ENCODE measurements around the gene SEMA3F. TPM values are rescaled to one million over a fixed set of nuclear protein-coding genes. Genes with fewer than 3 reads are reported as not detected.

SEMA3F gene
- total RNA-seq, 6 donors from 2014 or later = 4.2 to 76.0 (median 27.5) TPM

GRCh38 chr3:50130436-50130835, 24.7 kb upstream of the SEMA3F start:
- no peak overlapping the region for H3K4me3 ChIP-seq
- no peaks in the 10 kb centered on the region for H3K36me3 ChIP-seq
- H3K9me3 ChIP-seq = no peaks in the 10 kb centered on the region
- peaks cover 10 to 21% (median 14%) of the 10 kb centered on the region in 4 donors for H3K4me1 ChIP-seq
- WGBS, 2 donors = 94% methylated on average over 2 of the region's 2 CpGs; no CpG with 5 or more reads in 1 of the 2 donors
- H3K27me3 ChIP-seq = no peaks in the 10 kb centered on the region
- DNase-seq = no peak
- no peak overlapping the region for H3K27ac ChIP-seq
- no peak for TF ChIP-seq EP300 (IDR thresholded peaks at IDR 0.05)
- no peak for TF ChIP-seq POLR2AphosphoS5 (IDR thresholded peaks at IDR 0.05)
- TF ChIP-seq POLR2A (IDR thresholded peaks at IDR 0.05) = no peak
- TF ChIP-seq CTCF (IDR thresholded peaks at IDR 0.05) = no peak
- ATAC-seq (ENCODE audit: low FRiP score in 2 of 2) = no peak

- Histone ChIP-seq H3K36me3 (no peaks in the 10 kb centered on the region), H3K4me1 (no peaks in the 10 kb centered on the region), H3K27me3 (no peaks in the 10 kb centered on the region), H3K9me3 (no peaks in the 10 kb centered on the region), H3K27ac (no peak overlapping the region), H3K4me3 (no peak overlapping the region)
- 75 to 79% methylated on average over 5 of the region's 6 CpGs for WGBS, 2 donors
- TF ChIP-seq EP300 (IDR thresholded peaks at IDR 0.05) = no peak
- TF ChIP-seq POLR2AphosphoS5 (IDR thresholded peaks at IDR 0.05) = no peak
- no peak for DNase-seq
- no peak for ATAC-seq (ENCODE audit: low FRiP score in 2 of 2)
Observed at GRCh38 chr3:50132421-50133282, 22.5 kb upstream of the SEMA3F start.

GRCh38 chr3:50133283-50133615, 21.9 kb upstream of the SEMA3F start:
- DNase-seq = no peak
- no peak for TF ChIP-seq POLR2A (IDR thresholded peaks at IDR 0.05)
- ATAC-seq (ENCODE audit: low FRiP score in 2 of 2) = no peak
- Histone ChIP-seq H3K4me3 (no peak overlapping the region), H3K27me3 (no peaks in the 10 kb centered on the region), H3K27ac (no peak overlapping the region), H3K36me3 (no peaks in the 10 kb centered on the region), H3K4me1 (peaks cover under 1 to 2% (median 1%) of the 10 kb centered on the region in 4 donors), H3K9me3 (no peaks in the 10 kb centered on the region)
- 86 to 94% methylated on average over 1 to 4 of the region's 4 CpGs for WGBS, 2 donors

- no peak overlapping the region for H3K4me3 ChIP-seq
- peaks cover 9 to 13% (median 12%) of the 10 kb centered on the region in 4 donors for H3K4me1 ChIP-seq
- H3K27ac ChIP-seq = no peak overlapping the region
- no peaks in the 10 kb centered on the region for H3K36me3 ChIP-seq
- ATAC-seq (ENCODE audit: low FRiP score in 2 of 2) (no peak), DNase-seq (no peak)
- TF ChIP-seq POLR2A (IDR thresholded peaks at IDR 0.05) = no peak
- no peak for TF ChIP-seq EP300 (IDR thresholded peaks at IDR 0.05)
- TF ChIP-seq POLR2AphosphoS5 (IDR thresholded peaks at IDR 0.05) = no peak
- TF ChIP-seq CTCF (IDR thresholded peaks at IDR 0.05) = no peak
- WGBS, 2 donors = 40 to 100% methylated on average over 1 to 2 of the region's 2 CpGs
- H3K9me3 ChIP-seq = no peaks in the 10 kb centered on the region
- H3K27me3 ChIP-seq = no peaks in the 10 kb centered on the region
Observed at GRCh38 chr3:50134367-50134766, 20.8 kb upstream of the SEMA3F start.

GRCh38 chr3:50135964-50136363, 19.2 kb upstream of the SEMA3F start:
- Histone ChIP-seq H3K9me3 (no peaks in the 10 kb centered on the region), H3K4me1 (peaks cover 9 to 17% (median 13%) of the 10 kb centered on the region in 4 donors), H3K27me3 (no peaks in the 10 kb centered on the region), H3K36me3 (no peaks in the 10 kb centered on the region), H3K27ac (no peak overlapping the region), H3K4me3 (no peak overlapping the region)
- TF ChIP-seq POLR2A (IDR thresholded peaks at IDR 0.05) = no peak
- TF ChIP-seq CTCF (IDR thresholded peaks at IDR 0.05) = no peak
- TF ChIP-seq POLR2AphosphoS5 (IDR thresholded peaks at IDR 0.05) = no peak
- TF ChIP-seq EP300 (IDR thresholded peaks at IDR 0.05) = no peak
- DNase-seq (no peak), ATAC-seq (ENCODE audit: low FRiP score in 2 of 2) (no peak)
- 97 to 100% methylated on average over 5 of the region's 5 CpGs for WGBS, 2 donors

Data from upper lobe of left lung (tissue), 6 donors.